H1 (cell line): ENCODE measurements around the gene TAF1L. TPM values are rescaled to one million over a fixed set of nuclear protein-coding genes. Genes with fewer than 3 reads are reported as not detected.

Experiments
- CBX5 ChIP-seq: fragments of 300-800, 300-1000 bp; sonication (generic); IDR thresholded peaks from 2 replicates; pipeline ENCODE4 v1.7.1; 2016; ENCODE audit warnings: antibody characterized with exemption, low read length, low read depth
- KDM5A ChIP-seq: fragments of 200-600 bp; IDR thresholded peaks from 2 replicates; pipeline ENCODE4 v1.7.1; 2012; ENCODE audit warnings: mild to moderate bottlenecking, low read length, inconsistent platforms, mixed read lengths
- SIRT6 ChIP-seq: IDR thresholded peaks from one replicate; pipeline ENCODE4 v1.7.1; 2012; ENCODE audit warnings: low read length, inconsistent platforms
- polyA plus RNA-seq, 7 experiments: library from polyadenylated mRNA; depleted of rRNA in 3 of 7; stranded (reverse) in 5 of 7; unstranded in 2 of 7; fragments of >200 nt in 5 of 7; fragments of 200-250 nt in 2 of 7; gene quantifications; 1 replicate in 5 of 7; 2 replicates in 1 of 7; 4 replicates in 1 of 7; pipeline versions ENCODE4 v1.2.1 to v1.2.3, GENCODE V29; 2011 to 2013; ENCODE audit warnings: missing spikeins in 2 of 7, mixed read lengths in 2 of 7
- total RNA-seq: library from RNA; stranded (reverse); fragmentation: NEBNext Ultra II Directional; extraction: Animal tissue kit (Norgen Biotek cat#: 25700); gene quantifications from 2 replicates; pipeline ENCODE4 v1.2.1, GENCODE V29; 2021
- TF ChIP-seq, protein P1 (sequence below): fragments of 300-600 bp; sonication (generic); IDR thresholded peaks from 2 replicates; pipeline ENCODE4 v1.7.1; 2012; ENCODE audit warnings: low read length, moderate library complexity, mild to moderate bottlenecking, inconsistent platforms; ENCODE audit not compliant: insufficient replicate concordance

TAF1L gene
- total and polyA plus RNA-seq, 2 of the 8 experiments (the other 6 are each of a cell fraction or from before 2014, with no cell fraction given), result not detected

DNA sequence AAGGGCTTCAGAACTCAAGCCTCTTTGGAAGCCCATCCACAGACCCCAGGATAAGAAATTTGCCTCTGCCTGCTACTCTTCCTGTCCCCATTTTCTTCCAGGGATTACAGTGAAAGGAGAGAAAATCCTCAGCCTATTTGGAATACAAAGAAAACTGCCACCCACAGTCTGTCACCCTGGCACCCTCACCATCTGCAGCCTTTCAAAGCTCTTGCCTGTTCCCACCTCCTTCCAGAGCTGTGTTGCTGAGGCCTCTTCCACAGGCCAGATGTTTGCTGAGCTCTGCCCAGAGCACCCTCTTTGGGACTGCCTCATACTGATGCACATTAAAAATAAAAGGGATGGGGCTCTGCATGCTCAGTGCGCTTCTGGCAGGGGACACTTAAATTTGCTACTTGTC lies 35.9 kb upstream of the TAF1L start (continued):
- TF ChIP-seq, protein P1, sequence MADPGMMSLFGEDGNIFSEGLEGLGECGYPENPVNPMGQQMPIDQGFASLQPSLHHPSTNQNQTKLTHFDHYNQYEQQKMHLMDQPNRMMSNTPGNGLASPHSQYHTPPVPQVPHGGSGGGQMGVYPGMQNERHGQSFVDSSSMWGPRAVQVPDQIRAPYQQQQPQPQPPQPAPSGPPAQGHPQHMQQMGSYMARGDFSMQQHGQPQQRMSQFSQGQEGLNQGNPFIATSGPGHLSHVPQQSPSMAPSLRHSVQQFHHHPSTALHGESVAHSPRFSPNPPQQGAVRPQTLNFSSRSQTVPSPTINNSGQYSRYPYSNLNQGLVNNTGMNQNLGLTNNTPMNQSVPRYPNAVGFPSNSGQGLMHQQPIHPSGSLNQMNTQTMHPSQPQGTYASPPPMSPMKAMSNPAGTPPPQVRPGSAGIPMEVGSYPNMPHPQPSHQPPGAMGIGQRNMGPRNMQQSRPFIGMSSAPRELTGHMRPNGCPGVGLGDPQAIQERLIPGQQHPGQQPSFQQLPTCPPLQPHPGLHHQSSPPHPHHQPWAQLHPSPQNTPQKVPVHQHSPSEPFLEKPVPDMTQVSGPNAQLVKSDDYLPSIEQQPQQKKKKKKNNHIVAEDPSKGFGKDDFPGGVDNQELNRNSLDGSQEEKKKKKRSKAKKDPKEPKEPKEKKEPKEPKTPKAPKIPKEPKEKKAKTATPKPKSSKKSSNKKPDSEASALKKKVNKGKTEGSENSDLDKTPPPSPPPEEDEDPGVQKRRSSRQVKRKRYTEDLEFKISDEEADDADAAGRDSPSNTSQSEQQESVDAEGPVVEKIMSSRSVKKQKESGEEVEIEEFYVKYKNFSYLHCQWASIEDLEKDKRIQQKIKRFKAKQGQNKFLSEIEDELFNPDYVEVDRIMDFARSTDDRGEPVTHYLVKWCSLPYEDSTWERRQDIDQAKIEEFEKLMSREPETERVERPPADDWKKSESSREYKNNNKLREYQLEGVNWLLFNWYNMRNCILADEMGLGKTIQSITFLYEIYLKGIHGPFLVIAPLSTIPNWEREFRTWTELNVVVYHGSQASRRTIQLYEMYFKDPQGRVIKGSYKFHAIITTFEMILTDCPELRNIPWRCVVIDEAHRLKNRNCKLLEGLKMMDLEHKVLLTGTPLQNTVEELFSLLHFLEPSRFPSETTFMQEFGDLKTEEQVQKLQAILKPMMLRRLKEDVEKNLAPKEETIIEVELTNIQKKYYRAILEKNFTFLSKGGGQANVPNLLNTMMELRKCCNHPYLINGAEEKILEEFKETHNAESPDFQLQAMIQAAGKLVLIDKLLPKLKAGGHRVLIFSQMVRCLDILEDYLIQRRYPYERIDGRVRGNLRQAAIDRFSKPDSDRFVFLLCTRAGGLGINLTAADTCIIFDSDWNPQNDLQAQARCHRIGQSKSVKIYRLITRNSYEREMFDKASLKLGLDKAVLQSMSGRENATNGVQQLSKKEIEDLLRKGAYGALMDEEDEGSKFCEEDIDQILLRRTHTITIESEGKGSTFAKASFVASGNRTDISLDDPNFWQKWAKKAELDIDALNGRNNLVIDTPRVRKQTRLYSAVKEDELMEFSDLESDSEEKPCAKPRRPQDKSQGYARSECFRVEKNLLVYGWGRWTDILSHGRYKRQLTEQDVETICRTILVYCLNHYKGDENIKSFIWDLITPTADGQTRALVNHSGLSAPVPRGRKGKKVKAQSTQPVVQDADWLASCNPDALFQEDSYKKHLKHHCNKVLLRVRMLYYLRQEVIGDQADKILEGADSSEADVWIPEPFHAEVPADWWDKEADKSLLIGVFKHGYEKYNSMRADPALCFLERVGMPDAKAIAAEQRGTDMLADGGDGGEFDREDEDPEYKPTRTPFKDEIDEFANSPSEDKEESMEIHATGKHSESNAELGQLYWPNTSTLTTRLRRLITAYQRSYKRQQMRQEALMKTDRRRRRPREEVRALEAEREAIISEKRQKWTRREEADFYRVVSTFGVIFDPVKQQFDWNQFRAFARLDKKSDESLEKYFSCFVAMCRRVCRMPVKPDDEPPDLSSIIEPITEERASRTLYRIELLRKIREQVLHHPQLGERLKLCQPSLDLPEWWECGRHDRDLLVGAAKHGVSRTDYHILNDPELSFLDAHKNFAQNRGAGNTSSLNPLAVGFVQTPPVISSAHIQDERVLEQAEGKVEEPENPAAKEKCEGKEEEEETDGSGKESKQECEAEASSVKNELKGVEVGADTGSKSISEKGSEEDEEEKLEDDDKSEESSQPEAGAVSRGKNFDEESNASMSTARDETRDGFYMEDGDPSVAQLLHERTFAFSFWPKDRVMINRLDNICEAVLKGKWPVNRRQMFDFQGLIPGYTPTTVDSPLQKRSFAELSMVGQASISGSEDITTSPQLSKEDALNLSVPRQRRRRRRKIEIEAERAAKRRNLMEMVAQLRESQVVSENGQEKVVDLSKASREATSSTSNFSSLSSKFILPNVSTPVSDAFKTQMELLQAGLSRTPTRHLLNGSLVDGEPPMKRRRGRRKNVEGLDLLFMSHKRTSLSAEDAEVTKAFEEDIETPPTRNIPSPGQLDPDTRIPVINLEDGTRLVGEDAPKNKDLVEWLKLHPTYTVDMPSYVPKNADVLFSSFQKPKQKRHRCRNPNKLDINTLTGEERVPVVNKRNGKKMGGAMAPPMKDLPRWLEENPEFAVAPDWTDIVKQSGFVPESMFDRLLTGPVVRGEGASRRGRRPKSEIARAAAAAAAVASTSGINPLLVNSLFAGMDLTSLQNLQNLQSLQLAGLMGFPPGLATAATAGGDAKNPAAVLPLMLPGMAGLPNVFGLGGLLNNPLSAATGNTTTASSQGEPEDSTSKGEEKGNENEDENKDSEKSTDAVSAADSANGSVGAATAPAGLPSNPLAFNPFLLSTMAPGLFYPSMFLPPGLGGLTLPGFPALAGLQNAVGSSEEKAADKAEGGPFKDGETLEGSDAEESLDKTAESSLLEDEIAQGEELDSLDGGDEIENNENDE, result no peak
- TF ChIP-seq CBX5, result no peak
- no peak for TF ChIP-seq SIRT6
- TF ChIP-seq KDM5A, result no peak
